Esophagus squamous epithelium (tissue), 4 donors: ENCODE results near the gene H6PD.

Experiments
- POLR2A ChIP-seq, 4 donors: fragments of 450-650 bp; IDR thresholded peaks; one replicate each; pipeline ENCODE4 v1.6.1; 2017; ENCODE audit warnings: antibody characterized with exemption in 4 of 4, mild to moderate bottlenecking in 4 of 4, moderate library complexity in 3 of 4
- TF ChIP-seq, protein P1 (sequence below), 6 experiments: fragments of 450-650 bp in 4 of 6; fragments of 200-600 bp in 2 of 6; sonication (generic) in 2 of 6; IDR thresholded peaks; one replicate each; pipeline ENCODE4 v1.5.1; 2016 to 2019; ENCODE audit warnings: antibody characterized with exemption in 6 of 6, mild to moderate bottlenecking in 4 of 6, moderate library complexity in 4 of 6

DNA sequence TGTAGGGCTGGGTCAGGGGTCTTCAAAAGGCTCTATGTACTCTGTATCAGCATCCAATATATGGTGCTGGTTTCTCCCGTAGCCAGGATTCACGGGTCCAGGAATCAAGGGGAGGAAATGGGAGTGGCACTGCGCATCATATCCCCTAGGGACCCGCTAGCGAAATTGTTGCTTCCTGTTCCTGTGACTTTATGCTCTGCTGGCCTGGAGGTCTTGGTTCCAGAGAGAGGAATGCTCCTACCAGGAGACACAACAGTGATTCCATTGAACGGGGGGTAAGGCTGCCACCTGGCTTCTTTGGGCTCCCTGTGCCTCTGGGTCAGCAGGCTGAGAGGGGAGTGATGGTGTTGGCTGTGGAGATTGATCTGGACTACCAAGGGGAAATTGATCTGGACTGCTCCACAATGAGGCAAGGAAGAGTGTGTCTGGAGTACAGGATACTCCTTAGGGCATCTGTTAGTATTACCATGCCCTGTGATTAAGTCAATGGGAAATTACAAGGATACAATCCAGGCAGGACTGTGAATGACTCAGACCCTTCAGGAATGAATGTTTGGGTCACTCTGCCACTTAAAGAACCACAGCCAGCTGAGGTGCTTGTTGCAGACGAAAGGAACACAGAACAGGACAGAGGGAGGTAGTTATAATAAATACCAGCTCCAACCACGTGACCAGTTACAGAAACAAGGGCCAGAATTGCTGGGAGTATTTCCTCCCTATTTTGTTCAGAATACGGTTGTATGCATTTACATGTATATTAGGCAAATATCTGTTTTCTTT, 68.4 kb downstream of the H6PD start:
- TF ChIP-seq POLR2A (IDR thresholded peaks at IDR 0.05) = no peak
- TF ChIP-seq, protein P1, sequence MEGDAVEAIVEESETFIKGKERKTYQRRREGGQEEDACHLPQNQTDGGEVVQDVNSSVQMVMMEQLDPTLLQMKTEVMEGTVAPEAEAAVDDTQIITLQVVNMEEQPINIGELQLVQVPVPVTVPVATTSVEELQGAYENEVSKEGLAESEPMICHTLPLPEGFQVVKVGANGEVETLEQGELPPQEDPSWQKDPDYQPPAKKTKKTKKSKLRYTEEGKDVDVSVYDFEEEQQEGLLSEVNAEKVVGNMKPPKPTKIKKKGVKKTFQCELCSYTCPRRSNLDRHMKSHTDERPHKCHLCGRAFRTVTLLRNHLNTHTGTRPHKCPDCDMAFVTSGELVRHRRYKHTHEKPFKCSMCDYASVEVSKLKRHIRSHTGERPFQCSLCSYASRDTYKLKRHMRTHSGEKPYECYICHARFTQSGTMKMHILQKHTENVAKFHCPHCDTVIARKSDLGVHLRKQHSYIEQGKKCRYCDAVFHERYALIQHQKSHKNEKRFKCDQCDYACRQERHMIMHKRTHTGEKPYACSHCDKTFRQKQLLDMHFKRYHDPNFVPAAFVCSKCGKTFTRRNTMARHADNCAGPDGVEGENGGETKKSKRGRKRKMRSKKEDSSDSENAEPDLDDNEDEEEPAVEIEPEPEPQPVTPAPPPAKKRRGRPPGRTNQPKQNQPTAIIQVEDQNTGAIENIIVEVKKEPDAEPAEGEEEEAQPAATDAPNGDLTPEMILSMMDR (IDR thresholded peaks at IDR 0.05) = no peak
